ENCODE results near the gene DLGAP4. TPM values are rescaled to one million over a fixed set of nuclear protein-coding genes. Genes with fewer than 3 reads are reported as not detected.

DLGAP4 gene
- total and polyA plus RNA-seq, 10 donors: 12.0 to 60.9 (median 45.9) TPM

GRCh38 chr20:36497856-36498255 is 191.7 kb downstream of the DLGAP4 start:
- intact Hi-C loops (cut with DNase I; ENCODE audit: low total_unique reads): no loop called here
- Histone ChIP-seq H3K4me1 (peaks cover under 1 to 22% (median 11%) of the 10 kb centered on the region in 6 donors), H3K4me3 (no peak overlapping the region), H3K36me3 (peaks cover 2 to 77% (median 59%) of the 10 kb centered on the region in 6 donors), H3K27me3 (replicated peaks in 1 of 7) (no peaks in the 10 kb centered on the region), H3K27ac (no peak overlapping the region), H3K9me3 (no peaks in the 10 kb centered on the region)
- TF ChIP-seq POLR2AphosphoS5 (IDR thresholded peaks at IDR 0.05) (no peak), POLR2A (IDR thresholded peaks at IDR 0.05) (no peak), CTCF (IDR thresholded peaks at IDR 0.05 in 8 of 11, conservative IDR thresholded peaks at IDR 0.05 in 3 of 11) (no peak)
- no peak for DNase-seq
- 82 to 90% (median 87%) methylated on average over 4 of the region's 4 CpGs for WGBS, 5 donors

- intact Hi-C loops (cut with DNase I; ENCODE audit: low total_unique reads): no loop called here
- H3K4me3 ChIP-seq: no peak overlapping the region
- H3K27me3 ChIP-seq (replicated peaks in 1 of 7): no peaks in the 10 kb centered on the region
- no peak for DNase-seq
- no peaks in the 10 kb centered on the region for H3K9me3 ChIP-seq
- peaks cover 0 to 15% (median 4%) of the 10 kb centered on the region in 6 donors for H3K4me1 ChIP-seq
- 82 to 93% (median 90%) methylated on average over 12 to 14 of the region's 14 CpGs for WGBS, 5 donors
- peaks cover 2 to 85% (median 61%) of the 10 kb centered on the region in 6 donors for H3K36me3 ChIP-seq
- H3K27ac ChIP-seq: no peak overlapping the region
- TF ChIP-seq POLR2A (IDR thresholded peaks at IDR 0.05): no peak
- no peak for TF ChIP-seq CTCF (IDR thresholded peaks at IDR 0.05 in 8 of 11, conservative IDR thresholded peaks at IDR 0.05 in 3 of 11)
- no peak for TF ChIP-seq POLR2AphosphoS5 (IDR thresholded peaks at IDR 0.05)
Measured at GRCh38 chr20:36498386-36499179, 192.4 kb downstream of the DLGAP4 start.

- Histone ChIP-seq H3K4me3 (no peak overlapping the region), H3K4me1 (peaks cover 0 to 9% (median 0%) of the 10 kb centered on the region in 6 donors), H3K27me3 (replicated peaks in 1 of 7) (no peaks in the 10 kb centered on the region), H3K27ac (no peak overlapping the region), H3K36me3 (peaks cover 2 to 91% (median 64%) of the 10 kb centered on the region in 6 donors), H3K9me3 (no peaks in the 10 kb centered on the region)
- 92 to 96% (median 94%) methylated on average over 26 of the region's 26 CpGs for WGBS, 5 donors
- intact Hi-C loops (cut with DNase I; ENCODE audit: low total_unique reads): no loop called here
- TF ChIP-seq CTCF (IDR thresholded peaks at IDR 0.05 in 8 of 11, conservative IDR thresholded peaks at IDR 0.05 in 3 of 11): no peak
- no peak for TF ChIP-seq POLR2AphosphoS5 (IDR thresholded peaks at IDR 0.05)
- no peak for TF ChIP-seq POLR2A (IDR thresholded peaks at IDR 0.05)
- DNase-seq: no peak
Measured at GRCh38 chr20:36499211-36499610, 193.1 kb downstream of the DLGAP4 start.

- 82 to 93% (median 90%) methylated on average over 30 to 31 of the region's 31 CpGs for WGBS, 5 donors
- H3K4me1 ChIP-seq: peaks cover 0 to 7% (median 0%) of the 10 kb centered on the region in 6 donors
Measured at GRCh38 chr20:36499723-36500501, 193.8 kb downstream of the DLGAP4 start.

More at GRCh38 chr20:36499723-36500501, 193.8 kb downstream of the DLGAP4 start:
- DNase-seq: no peak
- intact Hi-C loops (cut with DNase I; ENCODE audit: low total_unique reads): no loop called here
- no peaks in the 10 kb centered on the region for H3K9me3 ChIP-seq
- no peak overlapping the region for H3K27ac ChIP-seq
- no peaks in the 10 kb centered on the region for H3K27me3 ChIP-seq (replicated peaks in 1 of 7)
- no peak overlapping the region for H3K4me3 ChIP-seq
- peaks cover 2 to 98% (median 69%) of the 10 kb centered on the region in 6 donors for H3K36me3 ChIP-seq
- TF ChIP-seq POLR2AphosphoS5 (IDR thresholded peaks at IDR 0.05) (peak in 1 of 3 donors; percentile 28), CTCF (IDR thresholded peaks at IDR 0.05 in 8 of 11, conservative IDR thresholded peaks at IDR 0.05 in 3 of 11) (no peak), POLR2A (IDR thresholded peaks at IDR 0.05) (no peak)
